ENCODE measurements around the gene SENP6.

The SENP6 gene

GRCh38 chr6:75748743-75749538 lies 147.3 kb downstream of the SENP6 start, which contains the start of gene MYO6:
TSS of gene MYO6 (plus strand) at chr6:75749239. CDS start at chr6:75817548, 68,309 bp downstream.
- DNase-seq, result peak; percentile 66

DNA sequence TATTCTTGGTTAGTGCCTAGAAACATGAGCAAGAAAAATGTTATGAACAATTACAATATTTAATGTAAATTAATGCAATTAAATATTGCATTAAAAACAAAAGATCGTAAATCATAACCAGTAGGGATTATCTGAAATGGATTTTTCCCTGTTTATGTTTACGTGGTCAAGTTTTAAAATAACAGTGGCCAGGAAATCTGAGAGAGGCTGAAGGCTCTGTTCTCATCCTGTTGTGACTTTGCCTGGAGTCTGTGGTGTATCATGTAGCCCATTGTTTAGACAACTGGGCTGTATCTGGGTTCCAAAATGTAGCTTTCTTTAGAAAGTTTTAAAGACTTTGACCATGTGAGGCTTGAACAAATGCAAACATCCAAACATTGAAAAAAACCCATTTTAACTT lies 149.8 kb downstream of the SENP6 start:
- peak; percentile 33 for DNase-seq

- peak; percentile 16 for DNase-seq
These were observed 150.7 kb downstream of the SENP6 start for GRCh38 chr6:75752365-75752764.

GRCh38 chr6:75755704-75756103 lies 154.0 kb downstream of the SENP6 start:
- DNase-seq, result no peak

- DNase-seq, result no peak
These were observed 155.6 kb downstream of the SENP6 start for GRCh38 chr6:75757295-75757694.

DNA sequence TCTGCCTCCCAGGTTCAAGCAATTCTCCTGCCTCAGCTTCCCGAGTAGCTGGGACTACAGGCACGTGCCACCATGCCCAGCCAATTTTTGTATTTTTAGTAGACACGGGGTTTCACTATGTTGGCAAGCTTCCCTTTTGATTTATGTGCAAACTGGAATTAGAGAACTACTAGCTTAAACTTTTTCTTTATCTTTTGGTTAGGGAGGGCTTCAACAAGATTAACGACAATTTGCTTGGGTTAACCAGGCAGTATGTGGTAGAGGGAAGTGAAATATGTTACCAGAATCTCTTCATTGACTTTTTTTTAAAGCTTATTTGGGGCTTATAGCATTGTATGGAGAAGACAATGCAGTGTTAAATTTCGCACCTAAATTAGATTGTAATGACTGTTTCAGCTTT lies 156.4 kb downstream of the SENP6 start:
- DNase-seq, result no peak

DNA sequence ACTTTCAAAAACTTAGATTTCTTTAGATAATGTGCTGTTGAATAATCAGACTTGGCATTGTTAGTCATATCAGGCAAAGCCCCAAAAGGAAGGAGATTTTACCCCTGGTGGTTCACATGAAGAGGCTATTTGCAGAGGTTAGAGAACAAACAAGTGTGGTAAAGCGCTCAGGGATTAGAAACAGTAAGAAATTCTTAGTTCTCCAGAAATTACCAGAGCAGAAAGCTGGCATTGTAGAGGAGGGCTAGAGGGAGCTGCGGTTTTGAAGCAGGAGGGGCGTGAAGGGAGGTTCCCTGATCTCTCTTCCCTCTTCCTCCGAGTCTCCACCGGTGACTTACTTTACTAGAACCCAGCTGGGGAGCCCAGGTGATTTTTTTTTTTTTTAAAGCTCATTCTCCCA lies 157.5 kb downstream of the SENP6 start:
- DNase-seq, result no peak

- no peak for DNase-seq
These were observed 158.6 kb downstream of the SENP6 start for GRCh38 chr6:75760320-75760719.

DNA sequence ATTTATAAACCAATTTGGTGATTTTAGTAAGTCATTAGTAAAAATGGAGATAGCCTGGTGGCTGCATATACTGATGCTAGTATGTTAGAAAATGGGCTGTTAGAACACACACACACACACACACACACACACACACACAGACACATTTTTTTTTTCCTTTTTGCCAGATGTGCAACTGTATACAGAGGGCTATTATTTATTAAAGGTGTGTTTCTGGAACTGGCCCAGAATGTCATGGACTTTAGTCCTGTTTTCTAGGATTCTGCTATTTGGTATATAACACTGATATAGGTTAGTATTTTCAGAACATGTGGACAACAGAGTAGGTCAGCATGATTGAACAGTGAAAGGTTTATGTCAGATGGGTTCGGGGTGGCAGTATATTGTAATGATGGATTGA lies 159.8 kb downstream of the SENP6 start:
- no peak for DNase-seq

DNA sequence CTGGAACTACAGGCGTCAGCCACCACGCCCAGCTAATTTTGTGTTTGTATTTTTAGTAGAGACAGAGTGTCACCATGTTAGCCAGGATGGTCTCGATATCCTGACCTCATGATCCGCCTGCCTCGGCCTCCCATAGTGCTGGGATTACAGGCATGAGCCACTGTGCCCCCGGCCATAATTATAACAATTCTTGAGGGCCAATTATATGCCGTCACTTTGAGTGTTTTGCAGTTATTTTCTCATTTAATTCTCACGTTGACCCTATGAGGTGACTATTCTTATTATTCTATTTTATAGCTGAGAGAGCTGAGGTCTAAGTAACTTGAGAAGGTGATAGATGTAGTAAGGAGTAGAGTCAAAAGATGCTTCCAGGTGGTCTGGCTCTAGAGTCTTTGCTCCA lies 160.4 kb downstream of the SENP6 start:
- DNase-seq, result no peak

- DNase-seq, result no peak
These were observed 164.7 kb downstream of the SENP6 start for GRCh38 chr6:75766387-75766786.

Data from EL (cell line).